ENCODE results near the gene MZB1. TPM values are rescaled to one million over a fixed set of nuclear protein-coding genes. Genes with fewer than 3 reads are reported as not detected.
"Not testable (repeated sequence)": the region's sequence is repeated elsewhere in the genome, so short reads cannot be mapped to it uniquely, and the experiment has no call there.

MZB1 gene
- polyA plus RNA-seq, 3 donors from 2014 or later, result 1.3 to 2.9 (median 2.8) TPM

GRCh38 chr5:139416651-139417050, 26.9 kb upstream of the MZB1 start:
- Mint-ChIP-seq H3K27ac (no peak overlapping the region), H3K36me3 (peaks cover 0 to 26% (median 17%) of the 10 kb centered on the region in 3 donors), H3K4me1 (no peaks in the 10 kb centered on the region), H3K9me3 (no peaks in the 10 kb centered on the region), H3K27me3 (ENCODE audit: low read depth in 3 of 3) (no peaks in the 10 kb centered on the region), H3K4me3 (no peak overlapping the region)
- DNase-seq, result no peak

GRCh38 chr5:139415869-139416268, 26.2 kb upstream of the MZB1 start:
- Mint-ChIP-seq H3K4me3 (no peak overlapping the region), H3K27me3 (ENCODE audit: low read depth in 3 of 3) (no peaks in the 10 kb centered on the region), H3K9me3 (no peaks in the 10 kb centered on the region), H3K36me3 (peaks cover 0 to 26% (median 17%) of the 10 kb centered on the region in 3 donors), H3K27ac (no peak overlapping the region), H3K4me1 (no peaks in the 10 kb centered on the region)
- DNase-seq, result no peak

- peaks cover 0 to 26% (median 17%) of the 10 kb centered on the region in 3 donors for H3K36me3 Mint-ChIP-seq
- no peaks in the 10 kb centered on the region for H3K9me3 Mint-ChIP-seq
- no peak for DNase-seq
- no peak overlapping the region for H3K4me3 Mint-ChIP-seq
- H3K27ac Mint-ChIP-seq, result no peak overlapping the region
- no peaks in the 10 kb centered on the region for H3K4me1 Mint-ChIP-seq
- no peaks in the 10 kb centered on the region for H3K27me3 Mint-ChIP-seq (ENCODE audit: low read depth in 3 of 3)
Measured at GRCh38 chr5:139415221-139415861, 25.6 kb upstream of the MZB1 start.

GRCh38 chr5:139414581-139415130, 24.9 kb upstream of the MZB1 start:
- H3K4me1 Mint-ChIP-seq, result no peaks in the 10 kb centered on the region
- no peaks in the 10 kb centered on the region for H3K27me3 Mint-ChIP-seq (ENCODE audit: low read depth in 3 of 3)
- no peak for DNase-seq
- H3K27ac Mint-ChIP-seq, result no peak overlapping the region
- no peak overlapping the region for H3K4me3 Mint-ChIP-seq
- H3K9me3 Mint-ChIP-seq, result no peaks in the 10 kb centered on the region
- H3K36me3 Mint-ChIP-seq, result peaks cover 0 to 23% (median 17%) of the 10 kb centered on the region in 3 donors

- DNase-seq, result no peak
- H3K4me3 Mint-ChIP-seq, result no peak overlapping the region
- H3K9me3 Mint-ChIP-seq, result no peaks in the 10 kb centered on the region
- peaks cover 0 to 19% (median 16%) of the 10 kb centered on the region in 3 donors for H3K36me3 Mint-ChIP-seq
- H3K27ac Mint-ChIP-seq, result no peak overlapping the region
- H3K4me1 Mint-ChIP-seq, result no peaks in the 10 kb centered on the region
- no peaks in the 10 kb centered on the region for H3K27me3 Mint-ChIP-seq (ENCODE audit: low read depth in 3 of 3)
Measured at GRCh38 chr5:139413963-139414362, 24.2 kb upstream of the MZB1 start.

- peaks cover 0 to 13% (median 9%) of the 10 kb centered on the region in 3 donors for H3K36me3 Mint-ChIP-seq
- no peaks in the 10 kb centered on the region for H3K9me3 Mint-ChIP-seq
- H3K27ac Mint-ChIP-seq, result no peak overlapping the region
- no peaks in the 10 kb centered on the region for H3K4me1 Mint-ChIP-seq
- H3K4me3 Mint-ChIP-seq, result no peak overlapping the region
- DNase-seq, result no peak
- H3K27me3 Mint-ChIP-seq (ENCODE audit: low read depth in 3 of 3), result no peaks in the 10 kb centered on the region
Measured at GRCh38 chr5:139413153-139413552, 23.4 kb upstream of the MZB1 start.

GRCh38 chr5:139410993-139411828, 21.5 kb upstream of the MZB1 start:
- Mint-ChIP-seq H3K4me3 (no peak overlapping the region), H3K4me1 (no peaks in the 10 kb centered on the region), H3K36me3 (peaks cover 0 to 14% (median 10%) of the 10 kb centered on the region in 3 donors), H3K9me3 (no peaks in the 10 kb centered on the region), H3K27me3 (ENCODE audit: low read depth in 3 of 3) (peaks cover 0 to 1% (median 0%) of the 10 kb centered on the region in 3 donors), H3K27ac (no peak overlapping the region)
- DNase-seq, result no peak

- H3K36me3 Mint-ChIP-seq, result peaks cover 0 to 14% (median 9%) of the 10 kb centered on the region in 3 donors
- no peak overlapping the region for H3K4me3 Mint-ChIP-seq
- DNase-seq, result no peak
- H3K27ac Mint-ChIP-seq, result no peak overlapping the region
- H3K9me3 Mint-ChIP-seq, result no peaks in the 10 kb centered on the region
- no peaks in the 10 kb centered on the region for H3K4me1 Mint-ChIP-seq
- peaks cover 0 to 1% (median 0%) of the 10 kb centered on the region in 3 donors for H3K27me3 Mint-ChIP-seq (ENCODE audit: low read depth in 3 of 3)
Measured at GRCh38 chr5:139410121-139410992, 20.6 kb upstream of the MZB1 start.

- H3K9me3 Mint-ChIP-seq; H3K4me3 Mint-ChIP-seq; H3K27ac Mint-ChIP-seq; H3K27me3 Mint-ChIP-seq (ENCODE audit: low read depth in 3 of 3); H3K4me1 Mint-ChIP-seq; DNase-seq: not testable (repeated sequence)
- H3K36me3 Mint-ChIP-seq, result peaks cover 0 to 14% (median 8%) of the 10 kb centered on the region in 3 donors
Measured at GRCh38 chr5:139409116-139409515, 19.4 kb upstream of the MZB1 start.

GRCh38 chr5:139408191-139408590, 18.5 kb upstream of the MZB1 start:
- peaks cover 4 to 8% (median 6%) of the 10 kb centered on the region in 3 donors for H3K27me3 Mint-ChIP-seq (ENCODE audit: low read depth in 3 of 3)
- H3K4me1 Mint-ChIP-seq, result peaks cover 15 to 16% of the 10 kb centered on the region in 2 donors
- peaks cover 0 to 10% (median 0%) of the 10 kb centered on the region in 3 donors for H3K36me3 Mint-ChIP-seq
- no peaks in the 10 kb centered on the region for H3K9me3 Mint-ChIP-seq
- H3K27ac Mint-ChIP-seq, result peak overlapping the region in 2 of 6 donors; percentile 14 to 38
- no peak overlapping the region for H3K4me3 Mint-ChIP-seq
- DNase-seq, result no peak

GRCh38 chr5:139407517-139407916, 17.8 kb upstream of the MZB1 start:
- no peaks in the 10 kb centered on the region for H3K9me3 Mint-ChIP-seq
- peaks cover 21 to 23% of the 10 kb centered on the region in 2 donors for H3K4me1 Mint-ChIP-seq
- H3K4me3 Mint-ChIP-seq, result no peak overlapping the region

GRCh38 chr5:139406963-139407362, 17.2 kb upstream of the MZB1 start:
- peaks cover 0 to 10% (median 0%) of the 10 kb centered on the region in 3 donors for H3K36me3 Mint-ChIP-seq
- no peak overlapping the region for H3K4me3 Mint-ChIP-seq
- H3K4me1 Mint-ChIP-seq, result peaks cover 22 to 25% of the 10 kb centered on the region in 2 donors
- H3K9me3 Mint-ChIP-seq, result no peaks in the 10 kb centered on the region
- peaks cover 4 to 9% (median 8%) of the 10 kb centered on the region in 3 donors for H3K27me3 Mint-ChIP-seq (ENCODE audit: low read depth in 3 of 3)
- no peak for DNase-seq
- no peak overlapping the region for H3K27ac Mint-ChIP-seq

More at GRCh38 chr5:139407517-139407916, 17.8 kb upstream of the MZB1 start:
- peak overlapping the region in 1 of 6 donors; percentile 14 for H3K27ac Mint-ChIP-seq
- H3K36me3 Mint-ChIP-seq, result peaks cover 0 to 10% (median 0%) of the 10 kb centered on the region in 3 donors
- H3K27me3 Mint-ChIP-seq (ENCODE audit: low read depth in 3 of 3), result peaks cover 4 to 8% (median 6%) of the 10 kb centered on the region in 3 donors
- DNase-seq, result no peak

GRCh38 chr5:139404484-139404840, 14.7 kb upstream of the MZB1 start:
- Mint-ChIP-seq H3K27ac (peak overlapping the region; percentile 97 to 99 (median 98)), H3K27me3 (ENCODE audit: low read depth in 3 of 3) (peaks cover 4 to 9% (median 8%) of the 10 kb centered on the region in 3 donors), H3K9me3 (no peaks in the 10 kb centered on the region), H3K4me3 (peak overlapping the region; percentile 92 to 97 (median 96)), H3K4me1 (peaks cover 23 to 29% of the 10 kb centered on the region in 2 donors), H3K36me3 (peaks cover 0 to 6% (median 0%) of the 10 kb centered on the region in 3 donors)
- DNase-seq, result no peak
